K562 treated with DMSO at 1 percent for 48 hours (cell line): Measurements from ENCODE around the gene CACNG8. TPM values are rescaled to one million over a fixed set of nuclear protein-coding genes. Genes with fewer than 3 reads are reported as not detected.

Source experiments
- total RNA-seq: library from RNA; unstranded; fragments of 300-600 nt; gene quantifications from 2 replicates; pipeline ENCODE4 v1.2.3, GENCODE V29; 2022; ENCODE audit warnings: low replicate concordance; ENCODE audit errors: extremely low read depth

CACNG8 gene
- total RNA-seq = not detected in 2 replicates

GRCh38 chr19:53962887-53963431 lies at the start of gene CACNG8:
Gene CACNG8 (plus strand): TSS chr19:53962937.

DNA sequence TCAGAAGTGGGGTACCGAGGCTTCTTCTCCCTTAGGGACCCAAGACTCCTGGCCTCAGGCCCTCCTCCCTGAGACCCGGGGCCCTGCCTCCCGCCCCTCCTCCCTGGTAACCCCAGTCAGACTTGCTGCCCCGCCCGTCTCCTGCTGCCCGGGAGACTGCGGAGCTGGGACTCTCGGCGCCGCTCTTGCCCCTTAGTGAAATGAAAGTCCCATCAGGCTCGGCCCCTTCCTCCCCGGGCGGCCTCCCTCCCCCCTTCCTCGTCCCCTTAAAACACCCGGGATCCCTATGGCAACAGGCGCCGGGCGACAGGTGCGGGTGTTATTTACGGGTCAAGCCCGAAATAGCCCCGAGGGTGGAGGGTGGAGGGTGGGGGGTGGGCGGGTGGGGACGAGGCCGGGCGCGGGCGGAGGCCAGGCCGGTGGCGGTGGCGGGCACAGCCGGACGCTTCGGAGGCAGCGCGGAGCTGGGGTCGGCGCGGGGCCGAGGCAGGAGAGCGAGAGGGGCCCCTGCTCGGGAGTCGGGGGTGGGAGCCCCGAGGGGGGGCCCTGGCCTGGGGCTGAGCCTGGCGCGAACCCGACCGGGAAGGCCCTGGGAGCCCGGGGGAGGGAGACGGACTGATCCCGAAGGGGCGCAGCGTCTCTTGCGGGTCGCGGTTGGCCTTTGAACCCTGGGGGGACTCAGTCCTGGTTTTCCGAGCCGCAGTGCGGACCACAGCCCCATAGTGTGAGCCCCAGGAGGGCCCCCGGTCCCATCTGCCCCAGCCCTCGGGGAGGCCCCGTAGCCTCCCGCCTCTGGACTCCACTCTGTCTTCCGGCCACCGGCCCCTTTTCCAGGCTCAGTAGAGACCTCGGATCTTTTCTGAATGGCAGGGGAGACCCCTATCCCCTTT lies 28.7 kb downstream of the CACNG8 start, which contains the start of gene CACNG6:
CACNG6 (plus strand) TSS at position 414 of the 890 bp plus-strand sequence. CDS start 1,241 bp downstream, outside the sequence.

Other genes with a start within 250 kb of the CACNG8 start
- not detected in 2 replicates for gene NLRP12, start 138.6 kb upstream of the CACNG8 start, total RNA-seq
- gene MYADM, start 95.1 kb upstream of the CACNG8 start, total RNA-seq = not detected in 2 replicates
- gene PRKCG, start 80.7 kb upstream of the CACNG8 start, total RNA-seq = not detected in 2 replicates
- not detected in 2 replicates for gene CACNG7, start 53.7 kb upstream of the CACNG8 start, total RNA-seq
- gene CACNG6, start 28.7 kb downstream of the CACNG8 start, total RNA-seq = not detected in 2 replicates
- not detected in 2 replicates for gene VSTM1, start 101.0 kb downstream of the CACNG8 start, total RNA-seq
- not detected in 2 replicates for gene TARM1, start 118.4 kb downstream of the CACNG8 start, total RNA-seq
- not detected in 2 replicates for gene OSCAR, start 137.9 kb downstream of the CACNG8 start, total RNA-seq
- not detected in 2 replicates for gene NDUFA3, start 139.9 kb downstream of the CACNG8 start, total RNA-seq
- gene TFPT, start 152.7 kb downstream of the CACNG8 start, total RNA-seq = not detected in 2 replicates
- gene PRPF31, start 152.8 kb downstream of the CACNG8 start, total RNA-seq = not detected in 2 replicates
- not detected in 2 replicates for gene CNOT3, start 174.8 kb downstream of the CACNG8 start, total RNA-seq
- not detected in 2 replicates for gene LENG1, start 196.8 kb downstream of the CACNG8 start, total RNA-seq
- not detected in 2 replicates for gene TMC4, start 210.2 kb downstream of the CACNG8 start, total RNA-seq
- 670 TPM in 1 of 2 replicates, not detected in the other for gene MBOAT7, start 226.6 kb downstream of the CACNG8 start, total RNA-seq
- gene TSEN34, start 228.4 kb downstream of the CACNG8 start, total RNA-seq = not detected in 2 replicates
- 5,955 TPM in 1 of 2 replicates, not detected in the other for gene RPS9, start 237.9 kb downstream of the CACNG8 start, total RNA-seq